Lung (tissue), 12 donors: ENCODE measurements around the gene IL1RL1. TPM values are rescaled to one million over a fixed set of nuclear protein-coding genes. Genes with fewer than 3 reads are reported as not detected.

Experiments
- ATAC-seq: fragments of 200-7000 bp; cut with Tn5 transposase; one replicate; pipeline ENCODE4 v1.9.1; 2020; ENCODE audit warnings: moderate number of reproducible peaks; ENCODE audit not compliant: insufficient read depth, low FRiP score
- DNase-seq, 3 donors: peaks; one replicate each; pipeline ENCODE4 v3.0.0-alpha.2; 2013 to 2017
- H3K27ac ChIP-seq, 2 donors: one replicate each; pipeline ENCODE4 v1.5.1; 2013; ENCODE audit warnings: mild to moderate bottlenecking in 2 of 2, moderate library complexity in 2 of 2, control low read depth in 1 of 2, inconsistent platforms in 1 of 2, low read depth in 1 of 2, low read length in 1 of 2
- H3K27me3 ChIP-seq, 3 donors: one replicate each; pipeline ENCODE4 v1.5.1; 2013; ENCODE audit warnings: low read length in 2 of 3; ENCODE audit not compliant: control insufficient read depth in 3 of 3, insufficient read depth in 3 of 3
- H3K36me3 ChIP-seq, 4 donors: one replicate each; pipeline ENCODE4 v1.5.1; 2013; ENCODE audit warnings: low read length in 4 of 4, mild to moderate bottlenecking in 1 of 4, moderate library complexity in 1 of 4; ENCODE audit not compliant: control insufficient read depth in 4 of 4, insufficient read depth in 4 of 4
- H3K4me1 ChIP-seq, 5 donors: one replicate each; pipeline ENCODE4 v1.5.1; 2013; ENCODE audit warnings: low read length in 5 of 5, mild to moderate bottlenecking in 2 of 5, moderate library complexity in 1 of 5; ENCODE audit not compliant: control insufficient read depth in 5 of 5, insufficient read depth in 5 of 5
- H3K4me3 ChIP-seq: one replicate; pipeline ENCODE4 v1.5.1; 2013; ENCODE audit warnings: mild to moderate bottlenecking, control low read depth, moderate library complexity
- H3K9ac ChIP-seq, 2 donors: one replicate each; pipeline ENCODE4 v1.5.1; 2013; ENCODE audit warnings: low read length in 2 of 2, control low read depth in 1 of 2; ENCODE audit not compliant: insufficient read depth in 1 of 2
- H3K9me3 ChIP-seq, 4 donors: one replicate each; pipeline ENCODE4 v1.5.1; 2013; ENCODE audit warnings: low read length in 3 of 4, mild to moderate bottlenecking in 1 of 4, moderate library complexity in 1 of 4; ENCODE audit not compliant: control insufficient read depth in 4 of 4, insufficient read depth in 3 of 4
- WGBS, 2 donors: extraction: QIAGEN DNeasy Blood & Tissue Kit; methylation state at CpG; one replicate each; pipeline ENCODE4 v1.1.7; 2013; 5-methylcytosine and 5-hydroxymethylcytosine counted together
- polyA plus RNA-seq, 2 donors: library from polyadenylated mRNA; stranded (reverse); fragments of 200-250 nt; gene quantifications; one replicate each; pipeline ENCODE4 v1.2.1, GENCODE V29; 2013
- total RNA-seq, 2 donors: library from RNA; depleted of rRNA in 1 of 2; stranded (reverse); fragments of >200 nt in 1 of 2; gene quantifications; one replicate each; pipeline ENCODE4 v1.2.1, GENCODE V29; 2014 to 2021
- TF ChIP-seq, protein P1 (sequence below): IDR thresholded peaks from 2 replicates; pipeline ENCODE4 v1.5.1; 2012; ENCODE audit warnings: mild to moderate bottlenecking; ENCODE audit errors: control extremely low read depth, extremely low read depth
- donor health status: control.
- donor health status: control.
- donor health status: Bipolar disorder and iron deficiency.
- donor health status: healthy.
- donor health status: DM: yes; HTN: yes; CAD: no.

Gene IL1RL1
- total and polyA plus RNA-seq, 4 donors, result 1.5 to 383 (median 77.8) TPM

DNA sequence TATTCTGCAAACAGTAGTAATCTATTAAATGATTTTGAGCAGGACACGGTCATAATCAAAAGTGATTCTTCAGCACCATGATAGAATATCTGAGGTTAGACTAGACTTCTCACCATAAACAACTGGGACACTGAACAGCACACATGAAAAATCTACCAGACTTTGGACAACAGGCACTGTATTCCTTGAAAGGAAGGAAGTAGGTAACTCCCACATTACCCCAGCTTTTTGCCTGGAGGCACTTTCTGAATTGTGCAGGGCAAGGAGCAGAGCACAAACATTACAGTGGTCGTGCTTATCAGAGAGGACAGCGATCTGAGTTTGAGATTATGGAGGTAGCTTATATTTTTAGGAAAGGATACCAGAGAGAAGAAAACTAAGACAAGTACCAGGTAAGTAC is 25.3 kb upstream of the IL1RL1 start:
- Histone ChIP-seq H3K36me3 (no peaks in the 10 kb centered on the region), H3K4me3 (no peak overlapping the region), H3K27ac (no peak overlapping the region), H3K9me3 (no peaks in the 10 kb centered on the region), H3K9ac (no peak overlapping the region), H3K27me3 (no peaks in the 10 kb centered on the region), H3K4me1 (no peaks in the 10 kb centered on the region)
- no peak for ATAC-seq
- no peak for DNase-seq
- WGBS, 2 donors, result 55 to 59% methylated on average over 3 of the region's 3 CpGs
- TF ChIP-seq, protein P1, sequence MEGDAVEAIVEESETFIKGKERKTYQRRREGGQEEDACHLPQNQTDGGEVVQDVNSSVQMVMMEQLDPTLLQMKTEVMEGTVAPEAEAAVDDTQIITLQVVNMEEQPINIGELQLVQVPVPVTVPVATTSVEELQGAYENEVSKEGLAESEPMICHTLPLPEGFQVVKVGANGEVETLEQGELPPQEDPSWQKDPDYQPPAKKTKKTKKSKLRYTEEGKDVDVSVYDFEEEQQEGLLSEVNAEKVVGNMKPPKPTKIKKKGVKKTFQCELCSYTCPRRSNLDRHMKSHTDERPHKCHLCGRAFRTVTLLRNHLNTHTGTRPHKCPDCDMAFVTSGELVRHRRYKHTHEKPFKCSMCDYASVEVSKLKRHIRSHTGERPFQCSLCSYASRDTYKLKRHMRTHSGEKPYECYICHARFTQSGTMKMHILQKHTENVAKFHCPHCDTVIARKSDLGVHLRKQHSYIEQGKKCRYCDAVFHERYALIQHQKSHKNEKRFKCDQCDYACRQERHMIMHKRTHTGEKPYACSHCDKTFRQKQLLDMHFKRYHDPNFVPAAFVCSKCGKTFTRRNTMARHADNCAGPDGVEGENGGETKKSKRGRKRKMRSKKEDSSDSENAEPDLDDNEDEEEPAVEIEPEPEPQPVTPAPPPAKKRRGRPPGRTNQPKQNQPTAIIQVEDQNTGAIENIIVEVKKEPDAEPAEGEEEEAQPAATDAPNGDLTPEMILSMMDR, result no peak

DNA sequence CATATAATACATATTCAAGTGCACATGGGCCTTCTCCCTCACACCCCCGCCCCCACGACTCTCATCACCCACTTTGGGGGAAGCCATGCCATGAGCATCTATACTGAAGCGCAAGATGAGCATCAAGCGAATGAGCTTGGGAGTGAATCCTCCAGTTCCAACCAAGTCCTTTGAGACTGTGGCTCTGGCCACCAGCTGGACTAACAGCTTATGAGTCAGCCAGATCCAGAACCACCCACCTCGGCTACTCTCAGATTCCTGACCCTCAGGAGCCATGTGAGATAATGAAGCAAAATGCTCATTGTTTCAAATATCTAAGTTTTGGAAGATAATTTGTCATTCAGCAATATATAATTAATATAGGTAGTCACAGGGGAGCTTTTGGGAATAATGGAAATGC is 22.2 kb upstream of the IL1RL1 start:
- WGBS, 2 donors, result 94 to 96% methylated on average over 5 of the region's 5 CpGs
- H3K9ac ChIP-seq, result no peak overlapping the region
- H3K36me3 ChIP-seq, result no peaks in the 10 kb centered on the region
- DNase-seq (no peak), ATAC-seq (no peak)
- TF ChIP-seq, protein P1, result no peak
- no peak overlapping the region for H3K27ac ChIP-seq
- H3K4me3 ChIP-seq, result no peak overlapping the region
- H3K4me1 ChIP-seq, result peaks cover 0 to 2% (median 0%) of the 10 kb centered on the region in 5 donors
- no peaks in the 10 kb centered on the region for H3K9me3 ChIP-seq
- H3K27me3 ChIP-seq, result no peaks in the 10 kb centered on the region

DNA sequence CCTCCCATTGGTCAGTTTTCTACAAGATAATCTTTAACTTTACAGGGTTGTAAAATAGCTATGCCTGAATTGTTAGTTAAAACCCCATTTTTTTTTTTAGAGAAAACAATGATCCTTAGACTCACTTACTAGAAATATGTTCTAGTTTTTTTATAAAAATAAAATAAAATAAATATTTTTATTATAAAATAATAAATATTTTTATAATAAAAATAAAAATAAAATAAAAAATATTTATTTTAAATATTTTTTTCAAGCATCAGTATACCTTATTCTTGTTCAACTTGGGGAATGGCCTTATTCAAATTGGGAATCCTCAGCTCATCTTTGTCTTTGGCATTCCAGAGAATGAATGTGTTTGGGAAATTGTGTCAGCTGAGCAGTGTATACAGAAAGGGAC is 20.8 kb upstream of the IL1RL1 start:
- H3K9ac ChIP-seq, result no peak overlapping the region
- no peak overlapping the region for H3K4me3 ChIP-seq
- H3K36me3 ChIP-seq, result no peaks in the 10 kb centered on the region
- no peak for ATAC-seq
- peaks cover 0 to 2% (median 0%) of the 10 kb centered on the region in 5 donors for H3K4me1 ChIP-seq
- TF ChIP-seq, protein P1, result no peak
- H3K27me3 ChIP-seq, result no peaks in the 10 kb centered on the region
- no peak overlapping the region for H3K27ac ChIP-seq
- DNase-seq, result no peak
- H3K9me3 ChIP-seq, result no peaks in the 10 kb centered on the region
